ENCODE measurements around the gene C12orf50.

- TF ChIP-seq CTCF (IDR thresholded peaks at IDR 0.05) (no peak), EZH2phosphoT487 (IDR thresholded peaks at IDR 0.05) (no peak), EZH2 (IDR thresholded peaks at IDR 0.05) (no peak)
Measured at GRCh38 chr12:88044035-88044434, 14.8 kb upstream of the C12orf50 start.

Data from neural progenitor cell (in vitro differentiated cells).